CD4-positive, alpha-beta memory T cell (primary cell): ENCODE results near the gene NDUFAF8. TPM values are rescaled to one million over a fixed set of nuclear protein-coding genes. Genes with fewer than 3 reads are reported as not detected.

Experiments used
- CTCF ChIA-PET: fragments of 350-600 bp; sonication (Branson Sonifier 250); formaldehyde crosslinking; loops from one replicate; lab custom pipeline; 2021; ENCODE audit warnings: inconsistent platforms; ENCODE audit not compliant: partially characterized antibody; lab: Charles Lee
- POLR2A ChIA-PET: fragments of 350-600 bp; sonication (Branson Sonifier 250); formaldehyde crosslinking; loops from one replicate; lab custom pipeline; 2021; ENCODE audit not compliant: partially characterized antibody; lab: Charles Lee
- DNase-seq, 5 donors: peaks; one replicate each; pipeline versions ENCODE4 v3.0.0 to v3.0.0-alpha.2; 2020 to 2022; ENCODE audit warnings: mixed read lengths in 1 of 5
- H3K27ac ChIP-seq: one replicate; pipeline ENCODE4 v1.7.0; 2013; ENCODE audit warnings: low read depth, low read length
- H3K27me3 ChIP-seq: 2 replicates; pipeline ENCODE4 v1.7.0; 2013; ENCODE audit warnings: mild to moderate bottlenecking, low read length, moderate library complexity; ENCODE audit not compliant: insufficient read depth
- H3K36me3 ChIP-seq: 2 replicates; pipeline ENCODE4 v1.7.0; 2013; ENCODE audit warnings: mild to moderate bottlenecking, low read length, moderate library complexity; ENCODE audit not compliant: insufficient read depth
- H3K4me1 ChIP-seq: 2 replicates; pipeline ENCODE4 v1.7.0; 2013; ENCODE audit warnings: mild to moderate bottlenecking, low read length, moderate library complexity; ENCODE audit not compliant: insufficient read depth
- H3K4me3 ChIP-seq, 2 donors: one replicate each; pipeline ENCODE4 v1.7.0; 2013; ENCODE audit warnings: low read length in 2 of 2, mild to moderate bottlenecking in 1 of 2
- H3K9me3 ChIP-seq, 2 donors: one replicate each; pipeline ENCODE4 v1.7.0; 2013; ENCODE audit warnings: low read length in 2 of 2, control low read depth in 1 of 2; ENCODE audit not compliant: control insufficient read depth in 1 of 2
- H3K27ac Mint-ChIP-seq, 7 donors: one replicate each; pipeline ENCODE4 v1.8.0; 2020 to 2021; ENCODE audit warnings: mixed read lengths in 7 of 7, mild to moderate bottlenecking in 6 of 7, inconsistent platforms in 3 of 7, moderate library complexity in 3 of 7
- H3K27me3 Mint-ChIP-seq, 2 donors: one replicate each; pipeline ENCODE4 v1.8.0; 2020 to 2021; ENCODE audit warnings: mixed read lengths in 2 of 2
- H3K36me3 Mint-ChIP-seq, 2 donors: one replicate each; pipeline ENCODE4 v1.8.0; 2020 to 2021; ENCODE audit warnings: mixed read lengths in 2 of 2, inconsistent platforms in 1 of 2, mild to moderate bottlenecking in 1 of 2
- H3K4me1 Mint-ChIP-seq, 4 donors: one replicate each; pipeline ENCODE4 v1.8.0; 2020 to 2021; ENCODE audit warnings: mixed read lengths in 4 of 4, mild to moderate bottlenecking in 1 of 4
- H3K4me3 Mint-ChIP-seq, 8 donors: one replicate each; pipeline ENCODE4 v1.8.0; 2020 to 2021; ENCODE audit warnings: mixed read lengths in 8 of 8, mild to moderate bottlenecking in 7 of 8, moderate library complexity in 6 of 8, inconsistent platforms in 3 of 8
- H3K9me3 Mint-ChIP-seq, 8 donors: one replicate each; pipeline ENCODE4 v1.8.0; 2020 to 2021; ENCODE audit warnings: mixed read lengths in 8 of 8, mild to moderate bottlenecking in 5 of 8, inconsistent platforms in 3 of 8, moderate library complexity in 1 of 8
- intact Hi-C: fragments of 100-400 bp; cut with micrococcal nuclease; formaldehyde crosslinking; loops from one replicate; pipeline ENCODE4 v1.15.1; 2023
- polyA plus RNA-seq, 2 donors: library from polyadenylated mRNA; unstranded; fragments of 300-500 nt; fragmentation: Illumina TruSeq; gene quantifications; one replicate each; pipeline ENCODE4 v1.2.3, GENCODE V29; 2021
- total RNA-seq, 2 experiments: library from RNA; stranded (reverse); gene quantifications; one replicate each; pipeline ENCODE4 v1.2.3, GENCODE V29; 2021

Gene NDUFAF8
- total and polyA plus RNA-seq, 4 experiments from 2014 or later = 40.1 to 78.6 (median 54.8) TPM

GRCh38 chr17:81252987-81253329, 13.8 kb downstream of the NDUFAF8 start:
- H3K27me3 Mint-ChIP-seq = no peaks in the 10 kb centered on the region
- H3K4me1 ChIP-seq = no peaks in the 10 kb centered on the region
- H3K9me3 ChIP-seq = no peaks in the 10 kb centered on the region
- H3K4me3 ChIP-seq = no peak overlapping the region
- peaks cover 11 to 25% of the 10 kb centered on the region in 2 donors for H3K36me3 Mint-ChIP-seq
- H3K36me3 ChIP-seq = peaks cover 28% of the 10 kb centered on the region
- no peak for DNase-seq
- no peaks in the 10 kb centered on the region for H3K27me3 ChIP-seq
- H3K9me3 Mint-ChIP-seq = no peaks in the 10 kb centered on the region
- H3K27ac ChIP-seq = no peak overlapping the region
- H3K4me1 Mint-ChIP-seq = peaks cover 7 to 11% (median 8%) of the 10 kb centered on the region in 4 donors
- peak overlapping the region in 3 of 7 donors; percentile 12 to 62 (median 43) for H3K27ac Mint-ChIP-seq
- CTCF ChIA-PET = interaction anchor here (0.7 to 2.1 kb wide), 13 partner anchors 14 to 348 kb away, joined by 3 to 20 read pairs (median 4); partner anchors contain the start of genes NDUFAF8, SLC38A10 and TEPSIN
- H3K4me3 Mint-ChIP-seq = no peak overlapping the region
- intact Hi-C loops = loop anchor here (1.0 to 5.0 kb wide), 4 partner anchors 43 to 348 kb away; no protein-coding TSS in a partner anchor
- POLR2A ChIA-PET = interaction anchor here (1.2 kb wide), 1 partner anchor 232 kb away, joined by 4 read pairs; no protein-coding TSS in a partner anchor

- no peaks in the 10 kb centered on the region for H3K9me3 ChIP-seq
- no peaks in the 10 kb centered on the region for H3K9me3 Mint-ChIP-seq
- H3K36me3 Mint-ChIP-seq = peaks cover 11 to 25% of the 10 kb centered on the region in 2 donors
- peak overlapping the region in 1 of 8 donors; percentile 29 for H3K4me3 Mint-ChIP-seq
- POLR2A ChIA-PET = interaction anchor here (0.5 to 1.9 kb wide), 3 partner anchors 231 to 248 kb away, joined by 3 to 6 read pairs (median 4); no protein-coding TSS in a partner anchor
- H3K4me1 ChIP-seq = no peaks in the 10 kb centered on the region
- H3K4me1 Mint-ChIP-seq = peaks cover 7 to 11% (median 8%) of the 10 kb centered on the region in 4 donors
- intact Hi-C loops = loop anchor here (1.0 to 5.0 kb wide), 4 partner anchors 43 to 348 kb away; no protein-coding TSS in a partner anchor
- CTCF ChIA-PET = interaction anchor here (0.8 to 2.2 kb wide), 14 partner anchors 15 to 347 kb away, joined by 3 to 20 read pairs (median 4); partner anchors contain the start of genes NDUFAF8, SLC38A10 and TEPSIN
- H3K4me3 ChIP-seq = no peak overlapping the region
- DNase-seq = peak; percentile 55 to 64 (median 62)
- H3K27ac ChIP-seq = no peak overlapping the region
- H3K27me3 Mint-ChIP-seq = no peaks in the 10 kb centered on the region
- H3K27me3 ChIP-seq = no peaks in the 10 kb centered on the region
- H3K27ac Mint-ChIP-seq = peak overlapping the region; percentile 12 to 85 (median 28)
- H3K36me3 ChIP-seq = peaks cover 28% of the 10 kb centered on the region
Observed at GRCh38 chr17:81253358-81254131, 14.4 kb downstream of the NDUFAF8 start.

- Histone ChIP-seq H3K27ac (no peak overlapping the region), H3K4me1 (no peaks in the 10 kb centered on the region), H3K4me3 (no peak overlapping the region), H3K9me3 (no peaks in the 10 kb centered on the region), H3K27me3 (no peaks in the 10 kb centered on the region), H3K36me3 (peaks cover 43% of the 10 kb centered on the region)
- Mint-ChIP-seq H3K4me3 (no peak overlapping the region), H3K27ac (peak overlapping the region in 2 of 7 donors; percentile 48 to 68), H3K27me3 (no peaks in the 10 kb centered on the region), H3K4me1 (peaks cover 7 to 11% (median 8%) of the 10 kb centered on the region in 4 donors), H3K36me3 (peaks cover 11 to 30% of the 10 kb centered on the region in 2 donors), H3K9me3 (no peaks in the 10 kb centered on the region)
- POLR2A ChIA-PET = interaction anchor here (1.9 kb wide), 1 partner anchor 229 kb away, joined by 6 read pairs; no protein-coding TSS in a partner anchor
- no peak for DNase-seq
- intact Hi-C loops = loop anchor here (5.0 kb wide), 1 partner anchor 282 kb away; no protein-coding TSS in a partner anchor
- CTCF ChIA-PET = interaction anchor here (1.2 to 2.2 kb wide), 3 partner anchors 34 to 232 kb away, joined by 3 to 11 read pairs (median 3); no protein-coding TSS in a partner anchor
Observed at GRCh38 chr17:81254955-81255717, 16.0 kb downstream of the NDUFAF8 start.

- Histone ChIP-seq H3K4me3 (no peak overlapping the region), H3K4me1 (no peaks in the 10 kb centered on the region), H3K36me3 (peaks cover 29% of the 10 kb centered on the region), H3K27me3 (no peaks in the 10 kb centered on the region), H3K9me3 (no peaks in the 10 kb centered on the region), H3K27ac (no peak overlapping the region)
- Mint-ChIP-seq H3K36me3 (peaks cover 5 to 28% of the 10 kb centered on the region in 2 donors), H3K9me3 (no peaks in the 10 kb centered on the region), H3K27ac (peak overlapping the region in 1 of 7 donors; percentile 7), H3K27me3 (no peaks in the 10 kb centered on the region), H3K4me3 (no peak overlapping the region), H3K4me1 (peaks cover 7 to 11% (median 8%) of the 10 kb centered on the region in 4 donors)
- ChIA-PET CTCF (interaction anchor here (1.2 to 1.5 kb wide), 2 partner anchors 35 to 228 kb away, joined by 3 to 4 read pairs; no protein-coding TSS in a partner anchor), POLR2A (interaction anchor here (1.0 kb wide), 1 partner anchor 39 kb away, joined by 3 read pairs; the partner anchor contains the start of gene SLC38A10)
- intact Hi-C loops = no loop called here
- no peak for DNase-seq
Observed at GRCh38 chr17:81256616-81257015, 17.5 kb downstream of the NDUFAF8 start.

- Mint-ChIP-seq H3K4me3 (no peak overlapping the region), H3K27me3 (no peaks in the 10 kb centered on the region), H3K36me3 (peaks cover 5 to 30% of the 10 kb centered on the region in 2 donors), H3K4me1 (peaks cover 4 to 11% (median 8%) of the 10 kb centered on the region in 4 donors), H3K9me3 (no peaks in the 10 kb centered on the region), H3K27ac (no peak overlapping the region)
- Histone ChIP-seq H3K4me1 (no peaks in the 10 kb centered on the region), H3K27me3 (no peaks in the 10 kb centered on the region), H3K27ac (no peak overlapping the region), H3K9me3 (no peaks in the 10 kb centered on the region), H3K36me3 (peaks cover 30% of the 10 kb centered on the region), H3K4me3 (no peak overlapping the region)
- POLR2A ChIA-PET = interaction anchor here (1.0 kb wide), 1 partner anchor 38 kb away, joined by 3 read pairs; the partner anchor contains the start of gene SLC38A10
- DNase-seq = no peak
- CTCF ChIA-PET = interaction anchor here (0.6 to 1.5 kb wide), 3 partner anchors 34 to 1373 kb away, joined by 3 to 4 read pairs (median 3); no protein-coding TSS in a partner anchor
- intact Hi-C loops = no loop called here
Observed at GRCh38 chr17:81257533-81257932, 18.4 kb downstream of the NDUFAF8 start.

- no peak overlapping the region for H3K4me3 ChIP-seq
- ChIA-PET CTCF (interaction anchor here (1.4 kb wide), 1 partner anchor 227 kb away, joined by 5 read pairs; no protein-coding TSS in a partner anchor), POLR2A (no interaction called here)
- peak overlapping the region in 1 of 7 donors; percentile 57 for H3K27ac Mint-ChIP-seq
- no peak for DNase-seq
- no peaks in the 10 kb centered on the region for H3K9me3 Mint-ChIP-seq
- no peaks in the 10 kb centered on the region for H3K27me3 Mint-ChIP-seq
- peaks cover 26% of the 10 kb centered on the region for H3K36me3 ChIP-seq
- no peaks in the 10 kb centered on the region for H3K9me3 ChIP-seq
- no peak overlapping the region for H3K4me3 Mint-ChIP-seq
- intact Hi-C loops = no loop called here
- H3K36me3 Mint-ChIP-seq = peaks cover 2 to 29% of the 10 kb centered on the region in 2 donors
- H3K27ac ChIP-seq = no peak overlapping the region
- no peaks in the 10 kb centered on the region for H3K27me3 ChIP-seq
- peaks cover under 1 to 8% (median 6%) of the 10 kb centered on the region in 4 donors for H3K4me1 Mint-ChIP-seq
- H3K4me1 ChIP-seq = no peaks in the 10 kb centered on the region
Observed at GRCh38 chr17:81258292-81258691, 19.2 kb downstream of the NDUFAF8 start.
